HEK293 (cell line): ENCODE measurements around the gene CTIF.

Source experiments
- GLIS2 ChIP-seq: fragments of 450-650 bp; formaldehyde crosslinking; IDR thresholded peaks from 2 replicates; pipeline ENCODE4 v1.5.1; 2016; ENCODE audit warnings: missing biosample characterization, missing genetic modification characterization
- IKZF3 ChIP-seq: fragments of 450-650 bp; IDR thresholded peaks from 2 replicates; pipeline ENCODE4 v1.5.0; 2018; ENCODE audit warnings: missing biosample characterization, mild to moderate bottlenecking, missing genetic modification characterization, moderate library complexity
- KLF10 ChIP-seq: fragments of 450-650 bp; IDR thresholded peaks from 2 replicates; pipeline ENCODE4 v1.5.1; 2018; ENCODE audit warnings: missing biosample characterization, mild to moderate bottlenecking, missing genetic modification characterization
- PRDM1 ChIP-seq: fragments of 450-650 bp; formaldehyde crosslinking; IDR thresholded peaks from 2 replicates; pipeline ENCODE4; 2016; ENCODE audit warnings: missing biosample characterization, missing genetic modification characterization
- SP2 ChIP-seq: fragments of 450-650 bp; formaldehyde crosslinking; IDR thresholded peaks from 2 replicates; pipeline ENCODE4 v1.5.1; 2016; ENCODE audit warnings: missing biosample characterization, missing genetic modification characterization
- ZBTB17 ChIP-seq: fragments of 450-650 bp; formaldehyde crosslinking; IDR thresholded peaks from 2 replicates; pipeline ENCODE4 v1.5.1; 2016; ENCODE audit warnings: missing biosample characterization, missing genetic modification characterization
- ZBTB20 ChIP-seq: fragments of 450-650 bp; formaldehyde crosslinking; IDR thresholded peaks from 2 replicates; pipeline ENCODE4 v1.5.1; 2016; ENCODE audit warnings: missing biosample characterization, missing genetic modification characterization
- ZBTB7A ChIP-seq: fragments of 450-650 bp; formaldehyde crosslinking; IDR thresholded peaks from 2 replicates; pipeline ENCODE4 v1.5.1; 2016; ENCODE audit warnings: low read depth, missing biosample characterization, missing genetic modification characterization
- ZBTB8A ChIP-seq: fragments of 450-650 bp; formaldehyde crosslinking; IDR thresholded peaks from 2 replicates; pipeline ENCODE4 v1.5.1; 2016; ENCODE audit warnings: missing biosample characterization, missing genetic modification characterization
- ZFHX2 ChIP-seq: fragments of 450-650 bp; formaldehyde crosslinking; conservative IDR thresholded peaks from 2 replicates; pipeline ENCODE4 v1.5.1; 2016; ENCODE audit warnings: missing biosample characterization, missing genetic modification characterization
- ZFP37 ChIP-seq: fragments of 450-650 bp; formaldehyde crosslinking; IDR thresholded peaks from 2 replicates; pipeline ENCODE4 v1.5.1; 2016; ENCODE audit warnings: missing biosample characterization, missing genetic modification characterization
- ZFP69B ChIP-seq: fragments of 450-650 bp; formaldehyde crosslinking; IDR thresholded peaks from 2 replicates; pipeline ENCODE4 v1.5.1; 2016; ENCODE audit warnings: missing biosample characterization, missing genetic modification characterization
- ZIC2 ChIP-seq: fragments of 450-650 bp; formaldehyde crosslinking; IDR thresholded peaks from 2 replicates; pipeline ENCODE4 v1.5.1; 2016; ENCODE audit warnings: missing biosample characterization, missing genetic modification characterization
- ZNF112 ChIP-seq: fragments of 450-650 bp; formaldehyde crosslinking; IDR thresholded peaks from 2 replicates; pipeline ENCODE4 v1.5.0; 2017; ENCODE audit warnings: missing biosample characterization, missing genetic modification characterization
- ZNF174 ChIP-seq: fragments of 450-650 bp; formaldehyde crosslinking; IDR thresholded peaks from 2 replicates; pipeline ENCODE4 v1.5.0; 2017; ENCODE audit warnings: missing biosample characterization, mild to moderate bottlenecking, missing genetic modification characterization
- ZNF175 ChIP-seq: fragments of 450-650 bp; formaldehyde crosslinking; IDR thresholded peaks from 2 replicates; pipeline ENCODE4 v1.5.1; 2016; ENCODE audit warnings: missing biosample characterization, missing genetic modification characterization
- ZNF211 ChIP-seq: fragments of 450-650 bp; formaldehyde crosslinking; IDR thresholded peaks from 2 replicates; pipeline ENCODE4 v1.5.1; 2016; ENCODE audit warnings: low read depth, missing biosample characterization, missing genetic modification characterization
- ZNF221 ChIP-seq: fragments of 450-650 bp; formaldehyde crosslinking; IDR thresholded peaks from 2 replicates; pipeline ENCODE4 v1.5.1; 2017; ENCODE audit warnings: missing biosample characterization, missing genetic modification characterization, borderline replicate concordance
- ZNF24 ChIP-seq: fragments of 450-650 bp; formaldehyde crosslinking; IDR thresholded peaks from 2 replicates; pipeline ENCODE4 v1.5.1; 2016; ENCODE audit warnings: missing biosample characterization, missing genetic modification characterization
- ZNF292 ChIP-seq: fragments of 450-650 bp; formaldehyde crosslinking; IDR thresholded peaks from 2 replicates; pipeline ENCODE4 v1.5.1; 2016; ENCODE audit warnings: low read depth, missing biosample characterization, missing genetic modification characterization, borderline replicate concordance
- ZNF394 ChIP-seq: fragments of 450-650 bp; formaldehyde crosslinking; IDR thresholded peaks from 2 replicates; pipeline ENCODE4 v1.5.1; 2016; ENCODE audit warnings: missing biosample characterization, missing genetic modification characterization, mild to moderate bottlenecking, moderate library complexity, borderline replicate concordance
- ZNF398 ChIP-seq: fragments of 450-650 bp; formaldehyde crosslinking; IDR thresholded peaks from 2 replicates; pipeline ENCODE4 v1.5.1; 2017; ENCODE audit warnings: missing biosample characterization, missing genetic modification characterization
- ZNF48 ChIP-seq: fragments of 450-650 bp; formaldehyde crosslinking; IDR thresholded peaks from 2 replicates; pipeline ENCODE4 v1.5.1; 2016; ENCODE audit warnings: missing biosample characterization, missing genetic modification characterization
- ZNF623 ChIP-seq: fragments of 450-650 bp; formaldehyde crosslinking; IDR thresholded peaks from 2 replicates; pipeline ENCODE4 v1.5.1; 2016; ENCODE audit warnings: missing biosample characterization, missing genetic modification characterization
- ZNF654 ChIP-seq: fragments of 450-650 bp; formaldehyde crosslinking; IDR thresholded peaks from 2 replicates; pipeline ENCODE4 v1.5.1; 2016; ENCODE audit warnings: low read depth, missing biosample characterization, missing genetic modification characterization
- ZNF692 ChIP-seq: fragments of 450-650 bp; formaldehyde crosslinking; IDR thresholded peaks from 2 replicates; pipeline ENCODE4 v1.5.1; 2016; ENCODE audit warnings: missing biosample characterization, missing genetic modification characterization
- ZNF707 ChIP-seq: fragments of 450-650 bp; formaldehyde crosslinking; IDR thresholded peaks from 2 replicates; pipeline ENCODE4 v1.5.1; 2016; ENCODE audit warnings: missing biosample characterization, missing genetic modification characterization
- ZSCAN5A ChIP-seq: fragments of 450-650 bp; formaldehyde crosslinking; IDR thresholded peaks from 2 replicates; pipeline ENCODE4 v1.5.1; 2016; ENCODE audit warnings: missing biosample characterization, missing genetic modification characterization
- TF ChIP-seq, protein P1 (sequence below): fragments of 450-650 bp; formaldehyde crosslinking; IDR thresholded peaks from 2 replicates; pipeline ENCODE4 v1.5.1; 2017; ENCODE audit warnings: missing biosample characterization, missing genetic modification characterization
- TF ChIP-seq, protein P2 (sequence below): fragments of 450-650 bp; formaldehyde crosslinking; optimal IDR thresholded peaks from 2 replicates; pipeline ENCODE3; 2016; ENCODE audit warnings: missing biosample characterization, mild to moderate bottlenecking, missing genetic modification characterization
- TF ChIP-seq, protein P3 (sequence below): fragments of 450-650 bp; formaldehyde crosslinking; IDR thresholded peaks from 2 replicates; pipeline ENCODE4 v1.5.1; 2017; ENCODE audit warnings: missing biosample characterization, mild to moderate bottlenecking, missing genetic modification characterization, moderate library complexity

The CTIF gene

GRCh38 chr18:48541026-48541746, 2.4 kb downstream of the CTIF start (continued):
- TF ChIP-seq ZBTB17 (peak; percentile 55; the same call in 1 of the 2 replicates), ZNF112 (tag by site-specific recombination) (no peak), ZNF623 (tag by site-specific recombination) (no peak), ZNF398 (no peak), GLIS2 (tag by site-specific recombination) (peak; percentile 60; the same call in 1 of the 2 replicates), ZNF24 (tag by site-specific recombination) (no peak), ZNF692 (0 out of 2 replicates have a peak, but pooled peaks have one; percentile 18), KLF10 (tag by site-specific recombination) (0 out of 2 replicates have a peak, but pooled peaks have one; percentile 11), ZFP69B (tag by site-specific recombination) (no peak), PRDM1 (0 out of 2 replicates have a peak, but pooled peaks have one; percentile 6), ZNF48 (tag by site-specific recombination) (no peak), ZNF174 (tag by site-specific recombination) (no peak), ZIC2 (tag by site-specific recombination) (no peak; the same call in 1 of the 2 replicates), ZNF707 (tag by site-specific recombination) (no peak), ZNF221 (no peak), ZNF394 (tag by site-specific recombination) (no peak), ZNF175 (tag by site-specific recombination) (no peak), ZBTB7A (no peak), ZNF211 (tag by site-specific recombination) (no peak), ZNF654 (tag by site-specific recombination) (no peak), ZFHX2 (tag by site-specific recombination) (no peak), ZSCAN5A (tag by site-specific recombination) (no peak), SP2 (peak; percentile 37), ZFP37 (0 out of 2 replicates have a peak, but pooled peaks have one; percentile 11), IKZF3 (tag by site-specific recombination) (peak; percentile 58), ZNF292 (tag by site-specific recombination) (no peak), ZBTB20 (peak; percentile 79), ZBTB8A (tag by site-specific recombination) (peak; percentile 73)
- TF ChIP-seq, protein P1, sequence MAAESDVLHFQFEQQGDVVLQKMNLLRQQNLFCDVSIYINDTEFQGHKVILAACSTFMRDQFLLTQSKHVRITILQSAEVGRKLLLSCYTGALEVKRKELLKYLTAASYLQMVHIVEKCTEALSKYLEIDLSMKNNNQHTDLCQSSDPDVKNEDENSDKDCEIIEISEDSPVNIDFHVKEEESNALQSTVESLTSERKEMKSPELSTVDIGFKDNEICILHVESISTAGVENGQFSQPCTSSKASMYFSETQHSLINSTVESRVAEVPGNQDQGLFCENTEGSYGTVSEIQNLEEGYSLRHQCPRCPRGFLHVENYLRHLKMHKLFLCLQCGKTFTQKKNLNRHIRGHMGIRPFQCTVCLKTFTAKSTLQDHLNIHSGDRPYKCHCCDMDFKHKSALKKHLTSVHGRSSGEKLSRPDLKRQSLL (tag by site-specific recombination) = peak; percentile 97
- TF ChIP-seq, protein P2, sequence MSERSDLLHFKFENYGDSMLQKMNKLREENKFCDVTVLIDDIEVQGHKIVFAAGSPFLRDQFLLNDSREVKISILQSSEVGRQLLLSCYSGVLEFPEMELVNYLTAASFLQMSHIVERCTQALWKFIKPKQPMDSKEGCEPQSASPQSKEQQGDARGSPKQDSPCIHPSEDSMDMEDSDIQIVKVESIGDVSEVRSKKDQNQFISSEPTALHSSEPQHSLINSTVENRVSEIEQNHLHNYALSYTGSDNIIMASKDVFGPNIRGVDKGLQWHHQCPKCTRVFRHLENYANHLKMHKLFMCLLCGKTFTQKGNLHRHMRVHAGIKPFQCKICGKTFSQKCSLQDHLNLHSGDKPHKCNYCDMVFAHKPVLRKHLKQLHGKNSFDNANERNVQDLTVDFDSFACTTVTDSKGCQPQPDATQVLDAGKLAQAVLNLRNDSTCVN (tag by site-specific recombination) = peak; percentile 94
- TF ChIP-seq, protein P3, sequence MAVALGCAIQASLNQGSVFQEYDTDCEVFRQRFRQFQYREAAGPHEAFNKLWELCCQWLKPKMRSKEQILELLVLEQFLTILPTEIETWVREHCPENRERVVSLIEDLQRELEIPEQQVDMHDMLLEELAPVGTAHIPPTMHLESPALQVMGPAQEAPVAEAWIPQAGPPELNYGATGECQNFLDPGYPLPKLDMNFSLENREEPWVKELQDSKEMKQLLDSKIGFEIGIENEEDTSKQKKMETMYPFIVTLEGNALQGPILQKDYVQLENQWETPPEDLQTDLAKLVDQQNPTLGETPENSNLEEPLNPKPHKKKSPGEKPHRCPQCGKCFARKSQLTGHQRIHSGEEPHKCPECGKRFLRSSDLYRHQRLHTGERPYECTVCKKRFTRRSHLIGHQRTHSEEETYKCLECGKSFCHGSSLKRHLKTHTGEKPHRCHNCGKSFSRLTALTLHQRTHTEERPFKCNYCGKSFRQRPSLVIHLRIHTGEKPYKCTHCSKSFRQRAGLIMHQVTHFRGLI (tag by site-specific recombination) = peak; percentile 18; the same call in 1 of the 2 replicates
